HepG2 (cell line): ENCODE data around the gene SLC1A4. TPM values are rescaled to one million over a fixed set of nuclear protein-coding genes. Genes with fewer than 3 reads are reported as not detected.

Experiments used
- ARHGAP35 ChIP-seq: sonication (generic); formaldehyde crosslinking; IDR thresholded peaks from 2 replicates; pipeline ENCODE4 v1.9.0; 2022; ENCODE audit warnings: mild to moderate bottlenecking, inconsistent platforms, moderate library complexity, missing genetic modification reagents, borderline replicate concordance
- CHCHD3 ChIP-seq: sonication (generic); formaldehyde crosslinking; IDR thresholded peaks from 2 replicates; pipeline ENCODE4 v1.8.0; 2022; ENCODE audit warnings: mild to moderate bottlenecking, missing genetic modification reagents, moderate library complexity
- CSRNP1 ChIP-seq: sonication (generic); formaldehyde crosslinking; IDR thresholded peaks from 2 replicates; pipeline ENCODE4 v1.8.1; 2023; ENCODE audit warnings: mild to moderate bottlenecking, missing genetic modification reagents
- FIP1L1 ChIP-seq: fragments of 200-400 bp; formaldehyde crosslinking; IDR thresholded peaks from 2 replicates; pipeline ENCODE4 v1.6.1; 2018; ENCODE audit warnings: low read depth, mild to moderate bottlenecking, low read length, moderate library complexity, borderline replicate concordance; ENCODE audit not compliant: insufficient read depth
- FOSL2 ChIP-seq: sonication (generic); formaldehyde crosslinking; IDR thresholded peaks from 2 replicates; pipeline ENCODE4 v1.4.0; 2020; ENCODE audit warnings: missing genetic modification reagents
- FOXA1 ChIP-seq, 2 experiments: fragments of 450-650 bp in 1 of 2; sonication (generic) in 1 of 2; formaldehyde crosslinking in 1 of 2; IDR thresholded peaks; 2 replicates each; pipeline versions ENCODE4 v1.4.0 to v1.6.1; 2016 to 2020; ENCODE audit warnings: missing genetic modification reagents in 1 of 2
- ISX ChIP-seq: sonication (generic); formaldehyde crosslinking; conservative IDR thresholded peaks from 2 replicates; pipeline ENCODE4 v1.5.0; 2020; ENCODE audit warnings: missing genetic modification reagents
- MATR3 ChIP-seq: sonication (generic); formaldehyde crosslinking; IDR thresholded peaks from 2 replicates; pipeline ENCODE4 v1.4.0; 2020; ENCODE audit warnings: missing genetic modification reagents
- MBD4 ChIP-seq: IDR thresholded peaks from 2 replicates; pipeline ENCODE4 v1.6.1; 2012; ENCODE audit warnings: low read length, inconsistent platforms, borderline replicate concordance
- MXI1 ChIP-seq: IDR thresholded peaks from 3 replicates; pipeline ENCODE4 v1.6.1; 2012; ENCODE audit warnings: low read depth, low read length, inconsistent platforms, borderline replicate concordance
- NCOR1 ChIP-seq: fragments of 200-600 bp; sonication (generic); IDR thresholded peaks from 2 replicates; pipeline ENCODE4 v1.7.0; 2017; ENCODE audit warnings: antibody characterized with exemption, low read length, borderline replicate concordance
- PPARG ChIP-seq: conservative IDR thresholded peaks from 2 replicates; pipeline ENCODE4 v1.6.1; 2016; ENCODE audit warnings: missing biosample characterization, missing genetic modification reagents
- RFX1 ChIP-seq: fragments of 450-650 bp; IDR thresholded peaks from 2 replicates; pipeline ENCODE4 v1.6.1; 2017
- SIN3B ChIP-seq: fragments of 150-350 bp; IDR thresholded peaks from 2 replicates; pipeline ENCODE4 v1.6.1; 2014; ENCODE audit warnings: low read length
- SPEN ChIP-seq: sonication (generic); formaldehyde crosslinking; IDR thresholded peaks from 2 replicates; pipeline ENCODE4 v1.5.1; 2020; ENCODE audit warnings: low read depth, mild to moderate bottlenecking, missing genetic modification reagents
- TRIM24 ChIP-seq: sonication (generic); formaldehyde crosslinking; IDR thresholded peaks from 2 replicates; pipeline ENCODE4 v1.8.0; 2022; ENCODE audit warnings: mild to moderate bottlenecking, missing genetic modification reagents
- ZBTB44 ChIP-seq: sonication (generic); formaldehyde crosslinking; IDR thresholded peaks from 2 replicates; pipeline ENCODE4 v1.4.0; 2020; ENCODE audit warnings: missing genetic modification reagents
- ZNF124 ChIP-seq: sonication (generic); formaldehyde crosslinking; IDR thresholded peaks from 2 replicates; pipeline ENCODE4 v1.4.0; 2020; ENCODE audit warnings: missing genetic modification reagents
- ZNF337 ChIP-seq: sonication (generic); formaldehyde crosslinking; IDR thresholded peaks from 2 replicates; pipeline ENCODE4 v1.5.1; 2020; ENCODE audit warnings: missing genetic modification reagents, low read depth, mild to moderate bottlenecking, borderline replicate concordance
- ZNF451 ChIP-seq: sonication (generic); formaldehyde crosslinking; IDR thresholded peaks from 2 replicates; pipeline ENCODE4 v1.5.0; 2020; ENCODE audit warnings: mild to moderate bottlenecking, missing genetic modification reagents
- ZNF543 ChIP-seq: sonication (generic); formaldehyde crosslinking; IDR thresholded peaks from 2 replicates; pipeline ENCODE4 v1.4.0; 2020; ENCODE audit warnings: mild to moderate bottlenecking, missing genetic modification reagents
- ZNF780A ChIP-seq: sonication (generic); formaldehyde crosslinking; IDR thresholded peaks from 2 replicates; pipeline ENCODE4 v1.8.0; 2022; ENCODE audit warnings: mild to moderate bottlenecking, missing genetic modification reagents, moderate library complexity
- ZNF800 ChIP-seq: sonication (generic); formaldehyde crosslinking; IDR thresholded peaks from 2 replicates; pipeline ENCODE4 v1.4.0; 2020; ENCODE audit warnings: missing genetic modification reagents
- ZNF850 ChIP-seq: sonication (generic); formaldehyde crosslinking; conservative IDR thresholded peaks from 2 replicates; pipeline ENCODE4 v1.9.0; 2021; ENCODE audit warnings: mild to moderate bottlenecking, missing genetic modification reagents
- ZNF878 ChIP-seq: sonication (generic); formaldehyde crosslinking; IDR thresholded peaks from 2 replicates; pipeline ENCODE4 v1.8.1; 2023; ENCODE audit warnings: mild to moderate bottlenecking, missing genetic modification reagents, moderate library complexity
- ZSCAN12 ChIP-seq: sonication (generic); formaldehyde crosslinking; IDR thresholded peaks from 2 replicates; pipeline ENCODE4 v1.9.0; 2021; ENCODE audit warnings: mild to moderate bottlenecking, missing genetic modification reagents
- ZSCAN22 ChIP-seq: sonication (generic); formaldehyde crosslinking; IDR thresholded peaks from 2 replicates; pipeline ENCODE4 v1.4.0; 2020; ENCODE audit warnings: mild to moderate bottlenecking, missing genetic modification reagents
- polyA plus RNA-seq, 8 experiments: library from polyadenylated mRNA; depleted of rRNA in 3 of 8; stranded (reverse) in 7 of 8; unstranded in 1 of 8; fragments of >200 nt; fragmentation: Illumina TruSeq in 4 of 8; extraction: Trizol in 4 of 8; gene quantifications; 2 replicates each; pipeline versions ENCODE4 v1.2.1 to v1.2.3, GENCODE V29; 2011 to 2016; ENCODE audit warnings: low read depth in 4 of 8, missing spikeins in 1 of 8, mixed read lengths in 1 of 8; ENCODE audit not compliant: insufficient read depth in 1 of 8
- total RNA-seq, 5 experiments: library from RNA; depleted of rRNA; stranded (reverse); fragments of >200 nt; fragmentation: Illumina TruSeq; extraction: Trizol; gene quantifications; 2 replicates each; pipeline ENCODE4 v1.2.3, GENCODE V29; 2016; ENCODE audit warnings: low read depth in 1 of 5

SLC1A4 gene
- total and polyA plus RNA-seq, 2 of the 13 experiments (the other 11 are each of a cell fraction or from before 2014, with no cell fraction given): 21.0 to 39.6 TPM

GRCh38 chr2:64943387-64944150 is 45.6 kb upstream of the SLC1A4 start (continued):
- no peak for TF ChIP-seq MXI1
- no peak for TF ChIP-seq SIN3B
- no peak for TF ChIP-seq ZNF850 (CRISPR knock-in tag)
- no peak for TF ChIP-seq MBD4
- peak; percentile 66; the same call in 1 of the 2 replicates for TF ChIP-seq PPARG (CRISPR knock-in tag)
- no peak for TF ChIP-seq CHCHD3 (CRISPR knock-in tag)
- peak; percentile 72; the same call in 1 of the 2 replicates for TF ChIP-seq NCOR1
- peak; percentile 95 for TF ChIP-seq FOSL2 (CRISPR knock-in tag)
- no peak for TF ChIP-seq ZSCAN22 (CRISPR knock-in tag)
- no peak for TF ChIP-seq ISX (CRISPR knock-in tag)
- TF ChIP-seq SPEN (CRISPR knock-in tag): no peak
- peak; percentile 19; the same call in 1 of the 2 replicates for TF ChIP-seq TRIM24 (CRISPR knock-in tag)
- no peak for TF ChIP-seq RFX1
- no peak for TF ChIP-seq ZNF337 (CRISPR knock-in tag)
- no peak for TF ChIP-seq FIP1L1
- TF ChIP-seq ZNF451 (CRISPR knock-in tag): no peak
- 0 out of 2 replicates have a peak, but pooled peaks have one; percentile 46 for TF ChIP-seq ZNF800 (CRISPR knock-in tag)
- TF ChIP-seq FOXA1 (IDR thresholded peaks at IDR 0.05): no peak; the same call in 1 of the 2 replicates
- peak; percentile 92 for TF ChIP-seq FOXA1 (CRISPR knock-in tag; IDR thresholded peaks at IDR 0.05)
- TF ChIP-seq CSRNP1 (CRISPR knock-in tag): 0 out of 2 replicates have a peak, but pooled peaks have one; percentile 66
- TF ChIP-seq ZNF780A (CRISPR knock-in tag): no peak
- TF ChIP-seq MATR3: no peak
- no peak for TF ChIP-seq ARHGAP35 (CRISPR knock-in tag)
- no peak for TF ChIP-seq ZNF543
- no peak for TF ChIP-seq ZSCAN12
- no peak for TF ChIP-seq ZBTB44 (CRISPR knock-in tag)
- no peak for TF ChIP-seq ZNF124 (CRISPR knock-in tag)
- TF ChIP-seq ZNF878 (CRISPR knock-in tag): no peak
